Calu3 (cell line): ENCODE data around the gene TNIK. TPM values are rescaled to one million over a fixed set of nuclear protein-coding genes. Genes with fewer than 3 reads are reported as not detected.

Experiments
- BruUV-seq: library from RNA; stranded (reverse); fragments of 400-500 nt; replicated peaks from 2 replicates; lab custom pipeline; 2021; lab: Mats Ljungman, UMichigan
- CTCF ChIA-PET: fragments of 300-600 bp; sonication (Branson Sonifier 250); formaldehyde crosslinking; loops from one replicate; lab custom pipeline; 2022; ENCODE audit warnings: antibody characterized with exemption; lab: Charles Lee
- DNase-seq: peaks from one replicate; pipeline ENCODE4 v3.0.0; 2022
- H3K27ac Mint-ChIP-seq: one replicate; pipeline ENCODE4 v1.8.0; 2022; ENCODE audit warnings: mixed read lengths; ENCODE audit not compliant: unreplicated experiment
- H3K27me3 Mint-ChIP-seq: one replicate; pipeline ENCODE4 v1.8.0; 2022; ENCODE audit warnings: mixed read lengths; ENCODE audit not compliant: unreplicated experiment
- H3K36me3 Mint-ChIP-seq: one replicate; pipeline ENCODE4 v1.8.0; 2022; ENCODE audit warnings: mild to moderate bottlenecking, moderate library complexity, mixed read lengths; ENCODE audit not compliant: insufficient read depth, unreplicated experiment
- H3K4me1 Mint-ChIP-seq: one replicate; pipeline ENCODE4 v1.8.0; 2022; ENCODE audit warnings: mild to moderate bottlenecking, low read depth, mixed read lengths; ENCODE audit not compliant: unreplicated experiment
- H3K4me3 Mint-ChIP-seq: one replicate; pipeline ENCODE4 v1.8.0; 2022; ENCODE audit warnings: mild to moderate bottlenecking, low read depth, moderate library complexity, mixed read lengths; ENCODE audit not compliant: unreplicated experiment
- H3K9me3 Mint-ChIP-seq: one replicate; pipeline ENCODE4 v1.8.0; 2022; ENCODE audit warnings: low read depth, mixed read lengths; ENCODE audit not compliant: unreplicated experiment
- CTCF ChIP-seq: fragments of 200-600 bp; IDR thresholded peaks from one replicate; pipeline ENCODE4 v1.8.0; 2022; ENCODE audit warnings: antibody characterized with exemption; ENCODE audit not compliant: unreplicated experiment
- intact Hi-C: fragments of 100-400 bp; cut with micrococcal nuclease; formaldehyde crosslinking; loops from one replicate; pipeline ENCODE4 v1.10.0; 2022; ENCODE audit not compliant: unreplicated experiment
- total RNA-seq: library from RNA; stranded (reverse); gene quantifications from 2 replicates; pipeline ENCODE4 v1.2.3, GENCODE V29; 2022

TNIK gene
- total RNA-seq, 1 experiment from 2014 or later = 19.7 TPM

- H3K4me3 Mint-ChIP-seq = no peak overlapping the region
- H3K9me3 Mint-ChIP-seq = no peaks in the 10 kb centered on the region
- no peak overlapping the region for H3K27ac Mint-ChIP-seq
- intact Hi-C loops = no loop called here
- CTCF ChIA-PET = no interaction called here
- DNase-seq = no peak
- TF ChIP-seq CTCF = no peak
- H3K36me3 Mint-ChIP-seq = no peaks in the 10 kb centered on the region
- no TSS peak for BruUV-seq
- H3K4me1 Mint-ChIP-seq = no peaks in the 10 kb centered on the region
- no peaks in the 10 kb centered on the region for H3K27me3 Mint-ChIP-seq
Measured at GRCh38 chr3:171213907-171214306, 246.3 kb downstream of the TNIK start.

GRCh38 chr3:171213178-171213577 lies 247.0 kb downstream of the TNIK start:
- no peak for TF ChIP-seq CTCF
- Mint-ChIP-seq H3K27me3 (no peaks in the 10 kb centered on the region), H3K9me3 (no peaks in the 10 kb centered on the region), H3K27ac (no peak overlapping the region), H3K4me3 (no peak overlapping the region), H3K36me3 (no peaks in the 10 kb centered on the region), H3K4me1 (no peaks in the 10 kb centered on the region)
- intact Hi-C loops = no loop called here
- CTCF ChIA-PET = no interaction called here
- no peak for DNase-seq
- BruUV-seq = no TSS peak

- CTCF ChIA-PET = no interaction called here
- no peak for DNase-seq
- TF ChIP-seq CTCF = no peak
- H3K27ac Mint-ChIP-seq = no peak overlapping the region
- no peaks in the 10 kb centered on the region for H3K4me1 Mint-ChIP-seq
- H3K4me3 Mint-ChIP-seq = no peak overlapping the region
- H3K27me3 Mint-ChIP-seq = no peaks in the 10 kb centered on the region
- no peaks in the 10 kb centered on the region for H3K9me3 Mint-ChIP-seq
- intact Hi-C loops = no loop called here
- no peaks in the 10 kb centered on the region for H3K36me3 Mint-ChIP-seq
- BruUV-seq = no TSS peak
Measured at GRCh38 chr3:171212648-171213047, 247.6 kb downstream of the TNIK start.

- Mint-ChIP-seq H3K27ac (no peak overlapping the region), H3K9me3 (no peaks in the 10 kb centered on the region), H3K4me1 (peaks cover 9% of the 10 kb centered on the region), H3K4me3 (no peak overlapping the region), H3K27me3 (no peaks in the 10 kb centered on the region), H3K36me3 (no peaks in the 10 kb centered on the region)
- intact Hi-C loops = no loop called here
- BruUV-seq = no TSS peak
- no peak for TF ChIP-seq CTCF
- DNase-seq = no peak
- CTCF ChIA-PET = no interaction called here
Measured at GRCh38 chr3:171206283-171206682, 253.9 kb downstream of the TNIK start.
